IgD-negative memory B cell (primary cell): ENCODE results near the gene KRTAP1-5. TPM values are rescaled to one million over a fixed set of nuclear protein-coding genes. Genes with fewer than 3 reads are reported as not detected.

Source experiments
- H3K27ac Mint-ChIP-seq, 3 donors: one replicate each; pipeline ENCODE4 v1.8.0; 2020 to 2022; ENCODE audit warnings: mild to moderate bottlenecking in 3 of 3, mixed read lengths in 3 of 3, moderate library complexity in 1 of 3
- H3K27me3 Mint-ChIP-seq: one replicate; pipeline ENCODE4 v1.8.0; 2021; ENCODE audit warnings: mixed read lengths
- H3K36me3 Mint-ChIP-seq: one replicate; pipeline ENCODE4 v1.8.0; 2020; ENCODE audit warnings: mild to moderate bottlenecking, mixed read lengths
- H3K4me1 Mint-ChIP-seq, 3 donors: one replicate each; pipeline ENCODE4 v1.8.0; 2020 to 2022; ENCODE audit warnings: mixed read lengths in 3 of 3, mild to moderate bottlenecking in 1 of 3
- H3K4me3 Mint-ChIP-seq, 4 donors: one replicate each; pipeline ENCODE4 v1.8.0; 2020 to 2022; ENCODE audit warnings: mild to moderate bottlenecking in 4 of 4, mixed read lengths in 4 of 4, moderate library complexity in 3 of 4
- H3K9me3 Mint-ChIP-seq, 3 donors: one replicate each; pipeline ENCODE4 v1.8.0; 2020 to 2021; ENCODE audit warnings: mixed read lengths in 3 of 3, mild to moderate bottlenecking in 1 of 3
- polyA plus RNA-seq: library from polyadenylated mRNA; unstranded; fragments of 300-500 nt; fragmentation: Illumina TruSeq; gene quantifications from one replicate; pipeline ENCODE4 v1.2.3, GENCODE V29; 2021

The KRTAP1-5 gene
- polyA plus RNA-seq, 1 donor from 2014 or later = not detected

DNA sequence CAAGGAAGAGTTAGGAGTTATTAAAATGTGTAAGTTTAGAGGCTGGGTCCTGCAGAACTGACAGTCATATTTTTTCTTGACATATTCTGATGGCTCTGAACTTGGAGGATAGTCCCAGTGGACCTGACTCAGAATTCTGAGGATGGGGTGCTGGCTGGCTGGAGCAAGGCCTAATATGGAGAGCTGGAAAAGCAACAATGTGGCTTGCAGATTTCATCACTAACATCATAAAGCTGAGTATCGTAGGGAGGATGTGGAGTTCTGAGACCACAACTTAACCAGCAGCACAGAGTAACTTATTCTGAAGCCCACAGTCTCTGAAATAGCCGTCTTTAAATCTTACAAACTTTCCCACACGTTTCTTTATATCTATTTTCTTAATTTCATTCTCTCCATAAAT lies 2.3 kb downstream of the KRTAP1-5 start:
- no peaks in the 10 kb centered on the region for H3K4me1 Mint-ChIP-seq
- H3K4me3 Mint-ChIP-seq = no peak overlapping the region
- no peak overlapping the region for H3K27ac Mint-ChIP-seq
- peaks cover 3 to 6% (median 5%) of the 10 kb centered on the region in 3 donors for H3K9me3 Mint-ChIP-seq
- peaks cover 3% of the 10 kb centered on the region for H3K36me3 Mint-ChIP-seq
- peaks cover 20% of the 10 kb centered on the region for H3K27me3 Mint-ChIP-seq

DNA sequence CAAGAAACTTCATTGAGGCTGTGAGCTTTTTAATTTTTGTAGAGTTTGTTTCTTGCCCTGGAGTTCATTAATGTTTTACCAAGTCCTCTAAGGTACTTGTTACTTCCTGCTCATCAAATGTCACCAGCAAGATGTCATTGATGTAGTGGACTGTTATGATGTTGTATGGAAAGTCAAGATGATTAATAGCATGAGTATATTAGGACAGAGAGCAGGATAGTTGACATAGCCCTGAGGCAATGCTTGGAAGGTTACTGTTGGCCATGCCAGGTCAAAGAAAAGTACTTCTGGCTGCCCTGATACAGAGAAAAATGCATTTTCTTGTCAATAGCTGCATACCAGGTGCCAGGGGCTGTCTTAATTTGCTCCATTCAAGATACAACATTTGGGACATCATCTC lies 6.7 kb downstream of the KRTAP1-5 start:
- H3K9me3 Mint-ChIP-seq = peaks cover 3 to 6% (median 5%) of the 10 kb centered on the region in 3 donors
- H3K27me3 Mint-ChIP-seq = peaks cover 7% of the 10 kb centered on the region
- no peak overlapping the region for H3K27ac Mint-ChIP-seq
- no peak overlapping the region for H3K4me3 Mint-ChIP-seq
- H3K36me3 Mint-ChIP-seq = no peaks in the 10 kb centered on the region
- no peaks in the 10 kb centered on the region for H3K4me1 Mint-ChIP-seq

DNA sequence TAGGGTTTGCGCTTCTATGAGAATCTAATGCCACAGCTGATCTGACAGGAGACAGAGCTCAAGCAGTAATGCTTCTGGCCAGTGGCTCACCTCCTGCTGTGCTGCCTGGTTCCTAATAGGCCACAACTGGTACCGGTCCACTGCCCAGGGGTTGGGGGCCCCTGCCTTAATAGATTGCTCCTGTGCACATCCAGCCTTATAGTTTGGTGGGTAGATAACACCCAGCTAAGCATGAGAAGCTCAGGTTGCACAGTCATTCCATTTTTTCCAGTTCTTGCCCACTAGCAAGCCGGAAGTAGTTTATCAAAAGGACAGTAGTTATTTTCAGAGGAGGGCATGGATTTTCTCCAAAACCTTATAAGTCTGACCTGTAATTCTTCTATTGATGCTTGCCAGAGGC lies 7.6 kb downstream of the KRTAP1-5 start:
- H3K27me3 Mint-ChIP-seq = peaks cover 4% of the 10 kb centered on the region
- no peak overlapping the region for H3K27ac Mint-ChIP-seq
- no peak overlapping the region for H3K4me3 Mint-ChIP-seq
- no peaks in the 10 kb centered on the region for H3K36me3 Mint-ChIP-seq
- H3K9me3 Mint-ChIP-seq = peaks cover 3 to 6% (median 5%) of the 10 kb centered on the region in 3 donors
- no peaks in the 10 kb centered on the region for H3K4me1 Mint-ChIP-seq

DNA sequence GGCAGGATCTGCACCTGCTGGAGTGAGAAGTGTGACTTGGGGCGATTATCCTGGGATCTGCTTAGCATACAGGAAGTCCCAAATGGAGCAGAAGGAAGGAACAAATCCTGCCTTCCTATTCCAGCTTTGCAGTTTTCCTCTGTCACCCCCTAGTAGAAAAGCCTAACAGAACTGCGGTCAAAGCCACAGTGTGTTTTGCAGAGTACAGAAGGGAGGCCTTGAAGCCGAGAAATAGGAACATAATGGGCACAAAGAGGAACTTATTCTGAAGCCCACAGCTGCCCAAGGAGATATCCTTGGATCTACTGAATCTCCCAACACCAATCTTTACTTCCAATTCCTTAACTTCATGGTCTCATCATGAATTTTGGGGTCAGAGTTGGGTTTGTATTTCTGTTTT lies 8.5 kb downstream of the KRTAP1-5 start:
- peaks cover 2% of the 10 kb centered on the region for H3K27me3 Mint-ChIP-seq
- no peaks in the 10 kb centered on the region for H3K36me3 Mint-ChIP-seq
- no peaks in the 10 kb centered on the region for H3K4me1 Mint-ChIP-seq
- H3K4me3 Mint-ChIP-seq = no peak overlapping the region
- peaks cover 3 to 6% (median 5%) of the 10 kb centered on the region in 3 donors for H3K9me3 Mint-ChIP-seq
- H3K27ac Mint-ChIP-seq = no peak overlapping the region

DNA sequence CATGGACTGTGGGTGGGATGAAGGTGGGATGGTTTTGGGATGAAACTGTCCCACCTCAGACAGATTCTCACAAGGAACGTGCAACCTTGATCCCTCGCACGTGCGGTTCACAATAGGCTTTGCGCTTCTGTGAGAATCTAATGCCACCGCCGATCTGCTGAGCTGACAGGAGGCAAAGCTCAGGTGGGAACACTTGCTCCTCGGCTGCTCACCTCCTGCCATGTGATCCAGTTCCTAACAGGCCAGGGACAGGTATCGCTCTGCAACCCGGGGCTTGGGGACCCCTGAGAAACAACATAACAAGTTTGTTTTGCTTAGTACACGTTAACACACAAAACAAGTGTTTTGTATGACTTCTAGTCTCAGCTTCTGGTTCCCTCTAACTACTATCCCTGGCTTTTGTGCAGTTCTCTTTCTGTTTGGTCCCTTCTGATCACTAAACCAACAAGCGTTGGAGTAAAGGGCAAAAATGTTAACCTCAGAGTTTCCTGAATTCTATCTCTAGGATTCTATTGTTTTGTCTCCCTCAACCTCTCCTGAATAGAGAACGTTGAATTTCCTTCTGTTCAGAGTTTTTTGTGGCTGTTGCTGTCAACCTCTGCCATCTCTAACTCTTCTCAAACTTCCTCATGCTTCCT lies 10.3 kb downstream of the KRTAP1-5 start:
- Mint-ChIP-seq H3K27ac (no peak overlapping the region), H3K9me3 (peaks cover 3 to 6% (median 4%) of the 10 kb centered on the region in 3 donors), H3K4me1 (no peaks in the 10 kb centered on the region), H3K27me3 (no peaks in the 10 kb centered on the region), H3K36me3 (no peaks in the 10 kb centered on the region), H3K4me3 (no peak overlapping the region)

DNA sequence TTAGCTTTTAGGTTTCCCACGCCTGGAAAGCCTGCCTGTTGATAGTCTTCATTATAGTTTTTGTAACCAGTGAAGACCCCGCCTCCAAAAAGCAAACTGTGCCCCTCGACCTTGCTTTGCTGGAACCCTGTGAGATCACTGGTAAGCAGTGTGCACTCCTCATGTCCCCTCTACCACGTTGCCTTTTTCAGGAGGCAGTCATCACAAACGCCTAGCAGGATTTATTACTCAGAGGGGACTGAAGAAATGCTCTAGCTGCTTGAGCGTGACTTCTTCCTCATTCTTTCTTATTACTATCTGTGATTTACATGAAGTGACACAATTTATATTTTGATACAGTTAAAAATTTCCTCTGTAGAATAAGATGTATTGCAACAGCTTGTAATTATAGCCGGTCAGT lies 11.6 kb downstream of the KRTAP1-5 start:
- H3K27ac Mint-ChIP-seq = no peak overlapping the region
- no peaks in the 10 kb centered on the region for H3K27me3 Mint-ChIP-seq

DNA sequence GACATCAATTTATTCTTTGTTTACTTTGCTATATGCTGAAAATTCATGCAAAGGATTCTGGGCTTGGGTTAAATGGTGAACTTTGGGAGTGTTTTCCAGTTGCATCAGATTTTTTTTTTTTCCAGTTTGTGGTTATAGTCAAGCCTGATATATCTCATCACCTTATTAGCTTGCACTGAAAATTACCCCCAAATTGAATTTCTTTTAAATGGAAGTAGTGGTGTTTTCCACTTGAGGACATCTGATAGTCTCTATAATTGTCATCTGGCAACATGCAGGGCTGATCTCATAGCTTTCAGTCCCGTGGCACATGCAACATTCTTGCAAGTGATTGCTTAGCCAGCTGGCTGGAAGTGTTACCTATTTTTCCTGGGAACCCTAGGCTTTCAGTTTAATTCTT lies 13.4 kb downstream of the KRTAP1-5 start:
- Mint-ChIP-seq H3K27me3 (peaks cover 3% of the 10 kb centered on the region), H3K27ac (no peak overlapping the region), H3K36me3 (no peaks in the 10 kb centered on the region), H3K4me1 (no peaks in the 10 kb centered on the region), H3K9me3 (no peaks in the 10 kb centered on the region), H3K4me3 (no peak overlapping the region)

More for the DNA sequence above, 11.6 kb downstream of the KRTAP1-5 start:
- no peak overlapping the region for H3K4me3 Mint-ChIP-seq
- H3K4me1 Mint-ChIP-seq = no peaks in the 10 kb centered on the region
- no peaks in the 10 kb centered on the region for H3K9me3 Mint-ChIP-seq
- no peaks in the 10 kb centered on the region for H3K36me3 Mint-ChIP-seq

DNA sequence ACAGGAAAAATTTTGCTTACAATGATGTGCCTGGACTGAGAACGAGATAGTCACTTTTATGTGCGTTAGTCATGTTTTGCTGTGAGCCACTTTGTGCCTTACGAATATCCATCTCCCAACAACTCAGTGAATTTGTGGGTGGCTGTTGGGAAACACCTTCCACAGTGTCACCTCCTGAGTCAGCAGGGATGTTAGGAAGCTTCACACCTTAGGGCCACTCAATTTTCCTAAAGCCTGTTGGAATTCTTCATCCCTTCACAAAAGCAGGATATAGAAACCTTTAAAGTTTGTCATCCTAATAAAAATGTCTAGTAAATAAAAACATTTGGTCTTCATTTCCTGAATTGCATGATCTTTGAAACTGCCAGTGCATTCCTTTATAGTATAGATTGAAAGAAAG lies 13.8 kb downstream of the KRTAP1-5 start:
- Mint-ChIP-seq H3K36me3 (no peaks in the 10 kb centered on the region), H3K27ac (no peak overlapping the region), H3K4me1 (no peaks in the 10 kb centered on the region), H3K27me3 (peaks cover 3% of the 10 kb centered on the region), H3K9me3 (no peaks in the 10 kb centered on the region), H3K4me3 (no peak overlapping the region)

DNA sequence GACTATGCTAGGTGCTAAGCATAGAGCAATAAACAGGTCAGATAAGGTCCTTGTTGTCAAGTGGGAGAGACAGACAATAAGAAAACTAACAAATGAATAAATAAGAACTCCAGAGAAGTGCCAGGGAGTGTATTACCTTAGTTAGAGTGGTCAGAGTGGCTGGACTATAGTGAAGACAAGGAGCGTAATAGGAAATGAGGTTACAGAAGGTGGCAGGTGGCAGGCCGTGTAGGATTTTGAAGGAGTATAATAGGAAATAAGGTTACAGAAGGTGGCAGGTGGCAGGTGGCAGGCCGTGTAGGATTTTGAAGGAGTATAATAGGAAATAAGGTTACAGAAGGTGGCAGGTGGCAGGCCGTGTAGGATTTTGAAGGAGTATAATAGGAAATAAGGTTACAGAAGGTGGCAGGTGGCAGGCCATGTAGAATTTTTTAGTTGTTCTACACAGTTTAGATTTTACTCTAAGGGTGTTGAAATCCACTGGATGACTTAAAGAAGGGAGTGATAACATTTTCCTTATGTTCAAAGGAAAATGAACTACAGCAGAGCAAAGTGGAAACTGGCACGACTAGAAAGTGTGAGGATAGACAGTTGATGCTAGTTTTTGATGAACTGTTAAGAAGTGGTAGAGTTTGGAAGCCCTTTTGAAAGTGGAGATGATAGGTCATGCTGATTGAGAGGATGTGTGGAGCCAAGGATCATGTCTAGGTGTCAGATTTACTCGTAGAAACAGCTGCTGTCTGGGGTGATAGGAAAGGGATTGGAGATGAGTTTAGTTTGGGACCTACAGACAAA lies 14.5 kb downstream of the KRTAP1-5 start:
- no peaks in the 10 kb centered on the region for H3K4me1 Mint-ChIP-seq
- no peaks in the 10 kb centered on the region for H3K36me3 Mint-ChIP-seq
- no peak overlapping the region for H3K4me3 Mint-ChIP-seq
- H3K9me3 Mint-ChIP-seq = no peaks in the 10 kb centered on the region
- H3K27me3 Mint-ChIP-seq = peaks cover 3% of the 10 kb centered on the region
- H3K27ac Mint-ChIP-seq = no peak overlapping the region

DNA sequence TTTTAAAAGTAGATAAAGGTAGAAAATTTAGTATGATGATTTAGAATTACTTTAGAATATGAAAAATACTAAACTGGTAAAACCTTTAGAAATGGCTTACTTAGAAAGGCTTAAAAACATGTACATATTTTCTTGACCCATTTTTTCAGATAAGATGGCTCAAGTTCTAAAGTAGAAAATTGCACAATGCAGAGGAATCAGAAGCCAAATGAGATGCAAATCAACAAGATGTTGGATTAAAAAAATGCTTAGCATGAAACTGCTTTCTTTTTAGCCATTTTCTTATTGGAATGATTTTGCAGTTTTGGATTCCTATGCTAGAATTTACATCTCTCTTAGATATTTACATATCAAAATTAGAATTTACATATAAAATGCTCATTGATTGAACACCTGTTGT lies 16.6 kb downstream of the KRTAP1-5 start:
- Mint-ChIP-seq H3K36me3 (no peaks in the 10 kb centered on the region), H3K27ac (no peak overlapping the region), H3K4me1 (no peaks in the 10 kb centered on the region), H3K27me3 (peaks cover 3% of the 10 kb centered on the region), H3K9me3 (no peaks in the 10 kb centered on the region), H3K4me3 (no peak overlapping the region)

DNA sequence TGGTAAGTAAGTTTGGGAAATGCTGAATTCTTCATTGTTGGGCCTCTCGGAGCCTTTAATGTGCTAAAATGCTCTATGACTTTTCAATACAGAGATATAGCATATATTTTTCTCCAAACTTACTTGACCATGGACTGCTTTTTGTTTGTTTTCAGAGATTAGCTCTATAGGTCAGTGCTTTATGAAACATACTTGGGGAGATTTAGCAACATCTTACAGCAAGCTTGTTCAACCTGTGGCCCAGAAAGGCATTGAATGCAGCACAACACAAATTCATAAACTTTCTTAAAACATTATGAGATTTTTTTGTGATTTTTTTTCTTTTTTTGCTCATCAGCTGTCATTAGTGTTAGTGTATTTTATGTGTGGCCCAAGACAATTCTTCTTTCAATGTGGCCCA lies 17.1 kb downstream of the KRTAP1-5 start:
- no peaks in the 10 kb centered on the region for H3K9me3 Mint-ChIP-seq
- H3K27me3 Mint-ChIP-seq = peaks cover 3% of the 10 kb centered on the region
- H3K4me1 Mint-ChIP-seq = no peaks in the 10 kb centered on the region
- H3K27ac Mint-ChIP-seq = no peak overlapping the region
- H3K36me3 Mint-ChIP-seq = no peaks in the 10 kb centered on the region
- H3K4me3 Mint-ChIP-seq = no peak overlapping the region

DNA sequence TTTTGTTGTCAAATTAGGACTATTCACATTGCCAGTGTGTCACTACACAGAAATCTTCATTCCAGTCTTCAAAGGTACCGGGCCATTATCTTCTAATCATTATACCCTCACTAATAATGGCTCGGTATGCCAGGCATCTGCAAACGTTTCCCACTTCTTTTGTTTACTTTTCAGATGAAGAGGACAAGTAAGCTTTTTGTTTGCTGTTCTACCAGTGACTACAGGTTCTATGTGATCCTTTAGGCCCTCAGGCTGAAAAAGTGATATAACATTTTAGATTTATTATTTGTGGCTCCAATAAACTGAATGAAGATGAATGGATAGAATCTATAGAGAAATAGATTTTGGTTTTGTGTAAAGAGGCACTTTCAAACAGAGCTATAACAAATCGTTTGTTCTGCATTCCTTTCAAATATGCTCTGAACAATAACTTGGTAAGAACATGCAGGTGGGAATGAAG lies 17.7 kb downstream of the KRTAP1-5 start:
- no peaks in the 10 kb centered on the region for H3K36me3 Mint-ChIP-seq
- no peaks in the 10 kb centered on the region for H3K4me1 Mint-ChIP-seq
- peaks cover 3% of the 10 kb centered on the region for H3K27me3 Mint-ChIP-seq
- H3K27ac Mint-ChIP-seq = no peak overlapping the region
- no peak overlapping the region for H3K4me3 Mint-ChIP-seq
- H3K9me3 Mint-ChIP-seq = no peaks in the 10 kb centered on the region

DNA sequence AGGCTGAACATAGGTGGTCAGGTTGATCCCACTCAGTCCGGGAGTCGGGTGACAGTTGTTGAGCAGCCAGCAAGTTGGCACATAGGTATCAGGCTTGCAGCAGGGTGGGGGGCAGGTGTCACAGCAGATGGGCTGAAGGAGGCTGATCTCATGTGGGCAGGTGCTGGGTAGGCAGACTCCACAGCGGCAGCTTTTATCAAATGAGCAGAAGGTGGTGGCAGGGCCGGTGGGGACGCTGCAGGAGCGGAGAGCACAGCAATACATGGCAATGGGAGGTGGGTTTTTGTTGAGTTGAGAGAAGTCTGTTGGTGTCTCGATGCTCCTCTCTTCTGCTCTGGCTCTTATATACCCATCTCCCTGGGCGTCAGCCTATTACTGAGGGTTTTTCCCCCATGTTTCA lies 18.2 kb downstream of the KRTAP1-5 start, which contains the start of gene KRTAP3-1:
Gene KRTAP3-1, minus strand, starts transcription at position 318 of the 400 bp plus-strand sequence. Its CDS starts 54 bp downstream, at position 264.
- H3K27ac Mint-ChIP-seq = no peak within 1 kb of the TSS
- no peaks in the 10 kb centered on the region for H3K4me1 Mint-ChIP-seq
- no peaks in the 10 kb centered on the region for H3K36me3 Mint-ChIP-seq
- no peak within 1 kb of the TSS for H3K4me3 Mint-ChIP-seq
- no peaks in the 10 kb centered on the region for H3K9me3 Mint-ChIP-seq
- H3K27me3 Mint-ChIP-seq = peaks cover 3% of the 10 kb centered on the region

DNA sequence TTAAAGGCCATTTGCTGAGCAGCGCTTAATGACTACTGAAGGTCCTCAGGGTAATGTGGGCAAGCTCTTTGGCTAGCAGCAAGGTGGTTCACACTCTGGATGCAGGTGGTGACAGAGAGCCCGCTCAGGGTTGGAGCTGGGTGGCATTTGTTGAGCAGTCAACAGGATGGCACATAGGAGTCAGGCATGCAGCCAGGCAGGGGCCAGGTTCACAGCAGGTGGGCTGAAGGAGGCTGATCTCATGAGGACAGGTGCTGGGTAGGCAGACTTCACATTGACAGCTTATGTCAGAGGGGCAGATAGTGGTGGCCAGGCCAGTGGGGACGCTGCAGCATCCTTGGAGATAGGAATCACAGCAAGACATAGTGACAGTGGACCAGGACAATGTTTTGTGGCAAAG lies 22.6 kb downstream of the KRTAP1-5 start:
- no peaks in the 10 kb centered on the region for H3K36me3 Mint-ChIP-seq
- peaks cover 14% of the 10 kb centered on the region for H3K27me3 Mint-ChIP-seq
- no peaks in the 10 kb centered on the region for H3K4me1 Mint-ChIP-seq
- no peaks in the 10 kb centered on the region for H3K9me3 Mint-ChIP-seq
- no peak overlapping the region for H3K27ac Mint-ChIP-seq
- no peak overlapping the region for H3K4me3 Mint-ChIP-seq

DNA sequence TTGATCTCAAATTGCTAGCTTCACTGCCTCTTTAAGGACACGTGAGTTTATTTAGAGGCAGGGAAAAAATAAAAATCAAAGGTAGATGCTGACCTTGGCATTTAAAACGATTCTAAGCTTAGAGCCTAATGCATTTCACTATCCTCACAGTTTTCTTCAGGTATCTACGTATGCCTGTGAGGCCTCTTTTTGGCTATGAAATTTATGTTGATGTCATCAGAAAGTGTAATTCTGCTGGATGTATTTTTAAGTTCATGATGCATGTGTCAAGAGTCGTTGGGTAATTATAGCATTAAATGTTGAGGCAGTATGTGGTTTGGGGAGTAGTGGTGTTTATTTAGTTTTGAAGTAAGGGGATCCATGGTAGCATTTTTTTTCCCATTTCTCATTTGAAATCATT lies 23.1 kb downstream of the KRTAP1-5 start:
- no peak overlapping the region for H3K4me3 Mint-ChIP-seq
- no peaks in the 10 kb centered on the region for H3K4me1 Mint-ChIP-seq
- H3K9me3 Mint-ChIP-seq = no peaks in the 10 kb centered on the region
- H3K36me3 Mint-ChIP-seq = no peaks in the 10 kb centered on the region
- H3K27me3 Mint-ChIP-seq = peaks cover 18% of the 10 kb centered on the region
- H3K27ac Mint-ChIP-seq = no peak overlapping the region

DNA sequence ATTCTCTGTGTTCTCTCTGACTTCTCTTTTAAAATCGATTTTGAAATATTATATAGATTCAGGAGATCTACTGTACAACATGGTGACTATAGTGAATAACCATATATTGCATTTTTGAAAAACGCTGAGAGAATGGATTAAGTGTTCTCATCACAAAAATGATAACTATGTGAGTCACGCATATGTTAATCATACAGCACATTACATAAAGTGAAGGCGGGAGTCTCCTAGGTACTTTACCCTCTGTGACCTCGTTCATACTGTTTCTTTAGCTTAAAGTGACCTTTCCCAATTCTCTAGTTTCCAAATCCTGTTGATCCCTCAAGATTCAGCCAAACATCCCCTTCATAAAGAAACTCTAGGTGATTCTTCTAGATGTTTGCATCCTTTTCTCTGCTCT lies 24.2 kb downstream of the KRTAP1-5 start:
- Mint-ChIP-seq H3K27ac (no peak overlapping the region), H3K27me3 (peaks cover 18% of the 10 kb centered on the region), H3K9me3 (peaks cover 0 to 1% (median 0%) of the 10 kb centered on the region in 3 donors), H3K36me3 (no peaks in the 10 kb centered on the region), H3K4me3 (no peak overlapping the region), H3K4me1 (no peaks in the 10 kb centered on the region)
